ENCODE results near the gene MAPK8IP3. TPM values are rescaled to one million over a fixed set of nuclear protein-coding genes. Genes with fewer than 3 reads are reported as not detected.

The MAPK8IP3 gene
- total RNA-seq, 1 donor from 2014 or later, result 157 TPM

GRCh38 chr16:1786242-1787055, 80.5 kb downstream of the MAPK8IP3 start:
- Mint-ChIP-seq H3K4me1 (ENCODE audit: low read depth) (peaks cover 10% of the 10 kb centered on the region), H3K27ac (no peak overlapping the region), H3K9me3 (ENCODE audit: low read depth) (no peaks in the 10 kb centered on the region), H3K36me3 (ENCODE audit: insufficient read depth) (peaks cover 4% of the 10 kb centered on the region), H3K27me3 (no peaks in the 10 kb centered on the region), H3K4me3 (ENCODE audit: low read depth) (no peak overlapping the region)
- TF ChIP-seq CTCF (IDR thresholded peaks at IDR 0.05; ENCODE audit: unreplicated experiment), result no peak
- DNase-seq (ENCODE audit: low spot score, unreplicated experiment), result no peak

DNA sequence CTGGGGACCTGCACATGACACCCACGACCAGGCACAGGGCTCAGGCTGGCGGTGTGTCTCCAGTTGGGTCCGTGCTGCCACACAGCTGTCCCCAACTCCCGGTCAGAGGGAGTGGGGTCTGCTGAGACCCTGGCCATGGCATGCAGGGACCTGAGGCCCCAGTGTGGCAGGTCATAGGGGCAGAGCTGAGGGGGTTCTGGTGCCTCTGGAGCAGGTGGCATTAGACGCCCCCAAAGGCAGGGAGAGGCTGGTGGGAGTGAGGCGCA, 81.0 kb downstream of the MAPK8IP3 start:
- TF ChIP-seq CTCF (IDR thresholded peaks at IDR 0.05; ENCODE audit: unreplicated experiment), result no peak
- Mint-ChIP-seq H3K27me3 (no peaks in the 10 kb centered on the region), H3K4me3 (ENCODE audit: low read depth) (no peak overlapping the region), H3K27ac (no peak overlapping the region), H3K36me3 (ENCODE audit: insufficient read depth) (peaks cover 4% of the 10 kb centered on the region), H3K9me3 (ENCODE audit: low read depth) (no peaks in the 10 kb centered on the region), H3K4me1 (ENCODE audit: low read depth) (peaks cover 6% of the 10 kb centered on the region)
- no peak for DNase-seq (ENCODE audit: low spot score, unreplicated experiment)

DNA sequence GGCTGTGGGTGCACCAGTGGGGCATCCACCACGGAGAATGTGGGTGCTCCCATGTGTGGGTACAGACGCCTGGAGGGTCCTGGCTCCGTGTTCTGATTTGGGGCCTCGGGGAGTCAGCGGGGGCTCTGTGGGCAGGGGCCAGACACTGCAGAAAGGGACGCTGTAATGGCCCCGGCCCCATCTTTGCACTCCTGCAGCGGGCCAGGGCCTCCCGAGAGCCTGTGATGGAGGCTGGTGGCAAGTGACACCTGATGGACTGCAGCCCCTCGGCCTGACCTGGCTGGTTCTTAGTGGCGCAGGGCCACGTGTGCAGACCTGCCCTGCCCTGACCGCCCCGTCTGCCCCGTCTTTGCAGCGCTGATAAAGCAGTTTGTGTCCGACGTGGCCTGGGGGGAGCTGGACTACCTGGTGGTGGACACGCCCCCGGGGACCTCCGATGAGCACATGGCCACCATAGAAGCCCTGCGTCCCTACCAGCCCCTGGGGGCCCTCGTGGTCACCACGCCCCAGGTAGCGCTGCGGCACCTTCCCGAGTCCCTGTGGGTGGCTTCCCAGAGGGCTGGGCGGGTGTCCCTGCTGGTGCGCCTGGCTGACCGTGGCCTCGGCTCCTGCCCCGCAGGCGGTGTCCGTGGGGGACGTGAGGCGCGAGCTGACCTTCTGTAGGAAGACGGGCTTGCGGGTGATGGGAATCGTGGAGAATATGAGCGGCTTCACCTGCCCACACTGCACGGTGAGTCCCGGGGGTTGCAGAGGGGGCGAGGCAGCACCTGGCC, 81.5 kb downstream of the MAPK8IP3 start:
- no peaks in the 10 kb centered on the region for H3K27me3 Mint-ChIP-seq
- no peak for DNase-seq (ENCODE audit: low spot score, unreplicated experiment)
- H3K4me1 Mint-ChIP-seq (ENCODE audit: low read depth), result peaks cover 6% of the 10 kb centered on the region
- TF ChIP-seq CTCF (IDR thresholded peaks at IDR 0.05; ENCODE audit: unreplicated experiment), result no peak
- H3K36me3 Mint-ChIP-seq (ENCODE audit: insufficient read depth), result peaks cover 4% of the 10 kb centered on the region
- no peak overlapping the region for H3K27ac Mint-ChIP-seq
- no peaks in the 10 kb centered on the region for H3K9me3 Mint-ChIP-seq (ENCODE audit: low read depth)
- no peak overlapping the region for H3K4me3 Mint-ChIP-seq (ENCODE audit: low read depth)

- no peak overlapping the region for H3K27ac Mint-ChIP-seq
- H3K36me3 Mint-ChIP-seq (ENCODE audit: insufficient read depth), result peaks cover 4% of the 10 kb centered on the region
- no peak for TF ChIP-seq CTCF (IDR thresholded peaks at IDR 0.05; ENCODE audit: unreplicated experiment)
- H3K27me3 Mint-ChIP-seq, result no peaks in the 10 kb centered on the region
- no peaks in the 10 kb centered on the region for H3K9me3 Mint-ChIP-seq (ENCODE audit: low read depth)
- peaks cover 6% of the 10 kb centered on the region for H3K4me1 Mint-ChIP-seq (ENCODE audit: low read depth)
- no peak for DNase-seq (ENCODE audit: low spot score, unreplicated experiment)
- no peak overlapping the region for H3K4me3 Mint-ChIP-seq (ENCODE audit: low read depth)
Measured at GRCh38 chr16:1788095-1788707, 82.2 kb downstream of the MAPK8IP3 start.

DNA sequence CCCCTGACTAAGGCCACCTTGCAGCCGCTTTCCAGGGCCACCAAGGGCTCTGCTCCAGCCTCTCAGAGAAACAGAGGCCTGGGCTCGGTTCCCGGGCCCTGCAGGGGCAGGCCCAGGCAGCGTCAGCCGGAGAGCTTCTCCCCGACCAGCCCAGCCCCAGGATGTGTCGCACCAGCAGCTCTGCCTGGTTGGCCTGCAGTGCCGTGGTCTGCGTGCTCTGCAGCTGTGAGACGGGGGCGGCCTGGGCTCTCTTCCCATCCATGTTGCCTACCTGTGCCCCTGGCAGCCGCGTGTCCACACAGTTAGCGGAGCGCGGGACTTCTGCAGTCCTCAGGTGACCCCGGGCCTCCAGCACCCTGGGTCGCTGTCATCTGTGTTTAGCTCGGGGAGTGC, 82.7 kb downstream of the MAPK8IP3 start:
- Mint-ChIP-seq H3K9me3 (ENCODE audit: low read depth) (no peaks in the 10 kb centered on the region), H3K4me1 (ENCODE audit: low read depth) (peaks cover 1% of the 10 kb centered on the region), H3K27ac (no peak overlapping the region), H3K4me3 (ENCODE audit: low read depth) (no peak overlapping the region), H3K27me3 (no peaks in the 10 kb centered on the region), H3K36me3 (ENCODE audit: insufficient read depth) (peaks cover 4% of the 10 kb centered on the region)
- no peak for TF ChIP-seq CTCF (IDR thresholded peaks at IDR 0.05; ENCODE audit: unreplicated experiment)
- no peak for DNase-seq (ENCODE audit: low spot score, unreplicated experiment)
